PC-3 (cell line): ENCODE data around the gene LRRC55. TPM values are rescaled to one million over a fixed set of nuclear protein-coding genes. Genes with fewer than 3 reads are reported as not detected.

Experiments
- ATAC-seq: fragments of 200-7000 bp; cut with Tn5 transposase; 2 replicates; pipeline ENCODE4 v1.9.1; 2020; ENCODE audit warnings: mild to moderate bottlenecking, moderate library complexity
- BruUV-seq: library from RNA; stranded (reverse); fragments of 400-500 nt; replicated peaks from 2 replicates; lab custom pipeline; 2021; lab: Mats Ljungman, UMichigan
- CTCF ChIA-PET: fragments of 300-600 bp; sonication (Branson Sonifier 250); formaldehyde crosslinking; loops from one replicate; lab custom pipeline; 2022; ENCODE audit warnings: antibody characterized with exemption; lab: Charles Lee
- POLR2A ChIA-PET: fragments of 300-600 bp; sonication (Branson Sonifier 250); formaldehyde crosslinking; loops from one replicate; lab custom pipeline; 2022; ENCODE audit warnings: antibody characterized with exemption; ENCODE audit not compliant: unreplicated experiment; lab: Charles Lee
- DNase-seq: peaks from one replicate; pipeline ENCODE4 v3.0.0-alpha.2; 2015
- H2AFZ ChIP-seq: fragments of 300-600 bp; sonication (generic); 2 replicates; pipeline ENCODE4 v1.6.0; 2016; ENCODE audit warnings: antibody characterized with exemption, low read length
- H3F3A ChIP-seq: fragments of 300-600 bp; sonication (generic); one replicate; pipeline ENCODE4 v1.6.0; 2017; ENCODE audit warnings: antibody characterized with exemption, low read length, control low read depth, mild to moderate bottlenecking; ENCODE audit not compliant: unreplicated experiment
- H3K27ac ChIP-seq: fragments of 300-600 bp; sonication (generic); 2 replicates; pipeline ENCODE4 v1.5.1; 2016; ENCODE audit warnings: mild to moderate bottlenecking, low read length
- H3K27me3 ChIP-seq: fragments of 300-600 bp; sonication (generic); 2 replicates; pipeline ENCODE4 v1.6.1; 2016; ENCODE audit warnings: low read length, mixed read lengths
- H3K36me3 ChIP-seq: fragments of 300-600 bp; sonication (generic); 2 replicates; pipeline ENCODE4 v1.6.1; 2016; ENCODE audit warnings: low read depth, mixed run types, low read length, mixed read lengths
- H3K4me1 ChIP-seq: fragments of 300-600 bp; sonication (generic); 2 replicates; pipeline ENCODE4 v1.5.1; 2016; ENCODE audit warnings: low read length; ENCODE audit not compliant: insufficient read depth
- H3K4me2 ChIP-seq: fragments of 300-600 bp; sonication (generic); 2 replicates; pipeline ENCODE4 v1.6.0; 2016; ENCODE audit warnings: low read length
- H3K4me3 ChIP-seq: fragments of 300-600 bp; sonication (generic); 2 replicates; pipeline ENCODE4 v1.5.1; 2016; ENCODE audit warnings: mild to moderate bottlenecking, low read length, mixed read lengths
- H3K79me2 ChIP-seq: fragments of 300-600 bp; sonication (generic); 2 replicates; pipeline ENCODE4 v1.6.1; 2017; ENCODE audit warnings: low read length, mixed read lengths
- H3K9ac ChIP-seq: fragments of 300-600 bp; sonication (generic); 2 replicates; pipeline ENCODE4 v1.6.0; 2016; ENCODE audit warnings: mild to moderate bottlenecking, low read length
- H3K9me2 ChIP-seq: fragments of 300-600 bp; sonication (generic); replicated peaks from 2 replicates; pipeline ENCODE4 v1.6.1; 2016; ENCODE audit warnings: mixed run types, low read length, mixed read lengths
- H3K9me3 ChIP-seq: fragments of 300-600 bp; sonication (generic); 2 replicates; pipeline ENCODE4 v1.6.1; 2016; ENCODE audit warnings: low read length, mixed read lengths
- H4K20me1 ChIP-seq: fragments of 300-600 bp; sonication (generic); 2 replicates; pipeline ENCODE4 v1.6.1; 2016; ENCODE audit warnings: low read length, mixed read lengths
- CTCF ChIP-seq: fragments of 300-600 bp; sonication (generic); conservative IDR thresholded peaks from 2 replicates; pipeline ENCODE4 v1.5.1; 2017; ENCODE audit warnings: antibody characterized with exemption, low read depth, mild to moderate bottlenecking, low read length
- EZH2 ChIP-seq: fragments of 300-600 bp; sonication (generic); IDR thresholded peaks from one replicate; pipeline ENCODE4 v1.6.1; 2017; ENCODE audit warnings: antibody characterized with exemption, mild to moderate bottlenecking, low read length; ENCODE audit not compliant: unreplicated experiment
- EZH2phosphoT487 ChIP-seq: fragments of 300-600 bp; sonication (generic); IDR thresholded peaks from 2 replicates; pipeline ENCODE4 v1.6.1; 2018; ENCODE audit warnings: mild to moderate bottlenecking, antibody characterized with exemption, low read length, borderline replicate concordance
- intact Hi-C: fragments of 100-400 bp; cut with micrococcal nuclease; formaldehyde crosslinking; loops from 2 replicates; pipeline ENCODE4 v1.9.0; 2023
- total RNA-seq: library from RNA; depleted of rRNA; stranded (reverse); fragments of >200 nt; gene quantifications from 2 replicates; pipeline ENCODE4 v1.2.3, GENCODE V29; 2014

LRRC55 gene
- total RNA-seq, 1 experiment from 2014 or later, result not detected

DNA sequence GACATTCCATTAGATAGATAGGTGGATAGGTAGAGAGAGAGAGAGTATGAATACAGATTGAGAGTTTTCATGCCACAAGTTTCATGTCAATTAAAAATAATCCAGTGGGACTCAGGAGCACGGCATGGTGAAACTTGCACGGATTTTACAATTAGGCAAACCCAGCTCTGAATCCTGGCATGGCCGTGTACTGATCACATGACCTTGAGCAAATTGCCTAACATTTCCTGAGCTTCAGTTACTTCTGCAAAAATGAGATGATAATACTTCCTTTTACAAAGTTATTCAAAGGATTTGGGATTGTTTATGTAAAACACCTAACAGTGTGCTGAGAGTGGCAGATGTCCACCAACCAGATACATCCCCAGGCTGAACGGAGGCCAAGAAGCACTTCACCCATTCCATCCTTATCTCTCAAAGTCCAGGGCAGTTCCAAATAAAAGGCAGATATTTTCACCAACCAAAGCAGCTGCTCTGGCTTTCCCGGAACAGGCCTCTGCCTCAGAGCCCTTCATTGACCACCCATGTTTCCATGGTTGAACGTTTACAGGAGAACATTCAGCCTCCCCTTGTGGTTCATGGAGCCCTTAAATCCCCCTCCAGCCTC, 37.4 kb downstream of the LRRC55 start:
- Histone ChIP-seq H3K27ac (no peak overlapping the region), H3K79me2 (no peaks in the 10 kb centered on the region), H3F3A (no peaks in the 10 kb centered on the region), H3K9ac (no peak overlapping the region), H3K4me2 (no peak overlapping the region), H3K27me3 (peaks cover 48% of the 10 kb centered on the region), H2AFZ (no peak overlapping the region), H3K4me3 (no peak overlapping the region), H4K20me1 (no peaks in the 10 kb centered on the region), H3K9me3 (no peaks in the 10 kb centered on the region), H3K36me3 (no peaks in the 10 kb centered on the region), H3K4me1 (no peaks in the 10 kb centered on the region), H3K9me2 (no peaks in the 10 kb centered on the region)
- ATAC-seq, result no peak
- DNase-seq, result no peak
- intact Hi-C loops, result no loop called here
- CTCF ChIA-PET, result no interaction called here
- POLR2A ChIA-PET, result no interaction called here
- no TSS peak for BruUV-seq
- no peak for TF ChIP-seq EZH2phosphoT487

- Histone ChIP-seq H2AFZ (no peak overlapping the region), H3K4me3 (no peak overlapping the region), H3K27ac (no peak overlapping the region), H3K36me3 (no peaks in the 10 kb centered on the region), H3K27me3 (peaks cover 46% of the 10 kb centered on the region), H3K4me2 (no peak overlapping the region), H3K79me2 (no peaks in the 10 kb centered on the region), H3F3A (no peaks in the 10 kb centered on the region), H4K20me1 (no peaks in the 10 kb centered on the region), H3K4me1 (no peaks in the 10 kb centered on the region), H3K9me2 (no peaks in the 10 kb centered on the region), H3K9me3 (no peaks in the 10 kb centered on the region), H3K9ac (no peak overlapping the region)
- ChIA-PET CTCF (no interaction called here), POLR2A (no interaction called here)
- intact Hi-C loops, result no loop called here
- no peak for TF ChIP-seq EZH2phosphoT487
- no peak for TF ChIP-seq CTCF
- TF ChIP-seq EZH2, result no peak
- no TSS peak for BruUV-seq
- DNase-seq (no peak), ATAC-seq (no peak)
Observed at GRCh38 chr11:57222239-57222638, 40.5 kb downstream of the LRRC55 start.

DNA sequence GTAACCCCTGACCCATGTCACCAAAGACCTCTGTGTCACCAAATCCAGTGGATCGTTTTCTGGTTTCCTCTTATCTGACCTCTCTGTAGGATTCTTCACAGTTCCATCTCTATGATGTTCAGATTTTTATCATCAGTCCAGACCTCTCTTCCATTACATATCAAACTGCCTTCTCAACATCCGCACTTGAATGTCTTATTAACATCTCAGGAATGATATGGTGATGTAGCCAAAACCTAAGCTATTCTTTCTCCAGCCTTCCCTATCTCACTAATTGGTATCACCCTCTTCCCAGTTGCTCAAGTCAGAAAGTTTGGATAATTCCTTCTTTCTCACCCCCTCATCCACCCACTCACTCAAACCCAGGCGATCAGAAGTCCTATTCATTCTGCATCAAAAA, 41.8 kb downstream of the LRRC55 start:
- no peak for TF ChIP-seq EZH2phosphoT487
- no peak for TF ChIP-seq EZH2
- no peak for TF ChIP-seq CTCF
- H3K79me2 ChIP-seq, result no peaks in the 10 kb centered on the region
- H2AFZ ChIP-seq, result no peak overlapping the region
- H4K20me1 ChIP-seq, result no peaks in the 10 kb centered on the region
- H3K4me2 ChIP-seq, result no peak overlapping the region
- no peak overlapping the region for H3K9ac ChIP-seq
- DNase-seq (no peak), ATAC-seq (no peak)
- H3K27me3 ChIP-seq, result peaks cover 48% of the 10 kb centered on the region
- intact Hi-C loops, result no loop called here
- no peaks in the 10 kb centered on the region for H3K36me3 ChIP-seq
- no peaks in the 10 kb centered on the region for H3K9me2 ChIP-seq
- POLR2A ChIA-PET, result no interaction called here
- BruUV-seq, result no TSS peak
- no peak overlapping the region for H3K27ac ChIP-seq
- CTCF ChIA-PET, result no interaction called here
- no peaks in the 10 kb centered on the region for H3K4me1 ChIP-seq
- no peaks in the 10 kb centered on the region for H3K9me3 ChIP-seq
- no peak overlapping the region for H3K4me3 ChIP-seq
- no peaks in the 10 kb centered on the region for H3F3A ChIP-seq
